DMS79 (cell line): ENCODE measurements around the gene COL9A3.

Experiments
- DNase-seq: peaks from one replicate; lab custom pipeline; 2025; lab: John Stamatoyannopoulos, UW

The COL9A3 gene

DNA sequence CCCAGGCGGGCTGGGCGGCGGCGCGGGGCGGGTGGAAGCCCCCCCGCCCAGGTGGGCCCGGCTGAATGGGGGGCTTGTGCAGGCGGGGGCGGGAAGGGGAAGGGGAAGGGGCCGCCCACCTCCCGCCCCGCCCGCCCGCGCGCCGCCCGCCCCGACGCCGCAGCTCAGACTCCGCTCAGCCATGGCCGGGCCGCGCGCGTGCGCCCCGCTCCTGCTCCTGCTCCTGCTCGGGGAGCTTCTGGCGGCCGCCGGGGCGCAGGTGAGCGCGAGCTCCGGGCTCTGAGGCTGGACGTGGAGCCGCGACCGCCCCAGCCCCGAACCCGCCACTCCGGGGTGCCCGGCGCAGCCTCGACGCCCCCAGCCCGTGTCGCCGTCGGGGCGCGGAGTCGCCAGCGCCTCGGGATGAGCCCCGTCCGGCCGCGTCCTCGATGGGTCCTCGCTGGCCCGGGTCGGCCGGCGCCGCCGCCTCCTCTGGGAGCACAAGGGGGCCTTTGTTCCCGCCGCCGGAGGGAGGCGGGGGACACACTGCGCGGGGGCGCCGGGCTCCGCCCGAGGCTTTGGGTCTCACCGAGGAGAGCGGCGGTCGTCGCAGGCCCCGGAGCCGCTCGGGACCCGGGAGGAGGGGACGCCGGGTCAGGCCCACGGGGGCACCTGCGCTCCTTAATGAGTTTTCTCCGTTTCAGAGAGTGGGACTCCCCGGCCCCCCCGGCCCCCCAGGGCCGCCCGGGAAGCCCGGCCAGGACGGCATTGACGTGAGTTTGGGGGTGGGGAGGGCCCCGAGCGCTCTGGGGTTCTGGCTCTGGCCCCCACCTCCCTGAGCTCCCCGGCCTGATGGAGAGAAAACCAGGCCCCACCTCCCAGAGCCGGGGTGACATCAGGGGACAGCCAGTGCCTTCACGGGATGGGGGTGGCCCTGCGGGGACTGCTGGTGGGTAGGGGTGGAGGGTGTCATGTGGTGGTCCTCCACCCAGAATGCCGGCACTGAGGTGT is at the start of gene COL9A3:
COL9A3 (plus strand) TSS at position 167 of the 990 bp plus-strand sequence; CDS start at position 182, 15 bp downstream.
- DNase-seq = no peak

GRCh38 chr20:62768234-62768546 is 48.7 kb upstream of the COL9A3 start:
- no peak for DNase-seq

DNA sequence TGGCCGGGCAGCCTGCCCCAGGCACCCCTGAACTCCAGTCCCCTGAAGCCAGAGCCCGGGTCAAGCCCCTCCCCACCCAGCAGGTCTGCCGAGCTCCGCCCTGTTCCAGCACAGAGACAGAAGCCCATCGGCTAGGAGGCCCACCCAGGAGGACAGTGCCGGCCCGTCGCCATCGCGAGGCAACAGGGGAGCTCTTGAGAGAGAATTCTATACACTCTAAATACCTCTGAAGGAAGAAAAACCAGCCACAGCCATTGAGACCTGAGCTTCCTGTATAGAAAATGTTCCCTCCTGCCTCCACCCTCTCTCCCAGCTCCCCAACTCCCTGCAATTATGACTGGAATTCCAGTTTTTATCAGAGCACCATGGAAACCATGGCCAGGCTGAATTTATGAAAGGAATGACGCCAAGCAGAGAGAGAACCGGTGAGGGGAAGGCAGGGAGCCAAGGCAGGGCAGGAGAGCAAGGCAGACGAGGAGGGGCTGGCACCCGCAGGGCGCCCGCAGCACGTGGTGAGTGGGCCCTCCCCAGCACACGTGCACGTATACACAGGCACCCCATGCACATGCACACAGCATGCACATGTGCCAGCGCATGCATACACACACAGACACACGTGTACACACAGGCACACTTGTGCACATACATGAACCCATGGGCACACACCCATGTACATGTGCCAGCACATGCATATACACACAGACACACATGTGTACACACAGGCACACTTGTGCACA is 48.1 kb upstream of the COL9A3 start:
- DNase-seq = peak; percentile 59

GRCh38 chr20:62769346-62770071 is 47.3 kb upstream of the COL9A3 start:
- no peak for DNase-seq

DNA sequence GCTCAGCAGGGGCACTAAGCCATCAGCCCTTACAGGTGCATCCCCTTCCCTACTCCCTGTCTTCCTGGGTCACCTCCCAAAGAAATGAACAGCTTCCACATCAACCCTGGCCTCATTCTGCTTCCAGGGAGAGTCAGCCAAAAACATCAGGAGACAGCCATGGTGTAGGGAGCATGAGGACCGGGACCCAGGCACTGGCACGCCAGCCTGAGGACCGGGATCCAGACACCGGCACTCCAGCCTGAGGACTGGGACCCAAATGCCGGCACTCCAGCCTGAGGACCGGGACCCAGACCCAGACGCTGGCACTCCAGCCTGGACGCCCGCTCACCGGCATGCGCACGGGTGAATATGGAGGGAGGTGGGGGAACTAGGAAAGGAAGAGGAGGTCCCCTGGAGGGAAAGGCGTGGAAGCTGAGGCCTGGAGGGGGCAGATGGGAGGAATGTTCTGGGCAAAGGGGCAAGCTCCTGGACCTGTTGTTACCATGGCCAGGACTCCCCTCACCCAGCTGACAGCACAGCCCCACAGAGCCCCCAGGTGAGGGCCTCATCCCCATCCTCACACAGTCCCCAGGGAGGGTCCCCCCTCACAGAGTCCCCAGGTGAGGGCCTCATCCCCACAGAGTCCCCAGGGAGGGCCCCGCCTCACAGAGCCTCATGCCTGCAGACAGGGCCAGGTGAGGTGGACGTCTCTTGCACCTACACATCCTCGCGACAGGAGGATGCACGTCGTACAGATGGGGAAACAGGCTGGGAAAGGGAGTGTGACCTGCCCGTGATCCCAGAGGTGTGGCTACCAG is 46.5 kb upstream of the COL9A3 start:
- DNase-seq = no peak

- no peak for DNase-seq
Observed at GRCh38 chr20:62770916-62771315, 45.9 kb upstream of the COL9A3 start.

- no peak for DNase-seq
Observed at GRCh38 chr20:62771396-62772102, 45.3 kb upstream of the COL9A3 start.

DNA sequence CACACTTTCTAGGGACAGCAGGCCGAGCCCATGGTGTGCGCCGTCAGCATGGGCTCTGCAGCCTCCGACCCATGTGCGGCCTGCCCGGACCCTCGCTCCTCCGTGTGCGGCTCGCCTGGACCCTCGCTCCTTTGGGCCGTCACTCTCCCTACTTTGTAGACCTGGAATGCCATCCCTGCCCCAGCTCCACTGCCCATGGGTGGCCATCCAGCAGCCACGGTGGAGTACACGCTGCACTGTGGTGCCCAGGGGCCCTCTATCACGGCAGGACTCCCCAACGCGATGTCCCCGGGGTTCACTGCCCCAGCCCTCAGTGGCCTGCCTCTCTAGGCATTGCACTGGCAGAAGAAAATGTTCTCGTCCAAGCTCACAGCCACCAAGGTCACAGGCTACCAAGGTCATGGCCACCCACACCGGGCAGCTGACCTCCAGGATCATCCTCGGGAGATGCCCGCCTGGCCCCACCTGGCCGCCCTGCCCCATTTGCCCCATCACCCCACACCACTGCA is 44.7 kb upstream of the COL9A3 start:
- DNase-seq = no peak

DNA sequence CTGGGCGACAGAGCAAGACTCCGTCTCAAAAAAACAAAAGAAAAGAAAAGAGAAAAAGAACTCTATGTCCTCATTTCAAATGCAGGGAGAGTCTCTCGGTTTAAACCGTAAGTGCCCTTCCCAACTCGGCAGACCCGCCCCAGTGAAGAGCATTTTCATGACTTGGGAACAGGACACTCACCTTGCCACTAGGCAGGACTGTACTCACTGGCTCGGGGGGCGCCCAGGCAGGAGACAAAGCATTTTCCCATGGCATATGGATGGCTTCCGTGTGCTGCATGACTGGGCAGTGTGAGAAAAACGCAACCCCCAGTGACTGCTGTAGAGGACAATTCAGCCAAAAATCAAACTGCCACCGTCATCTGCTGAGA is 44.2 kb upstream of the COL9A3 start:
- peak; percentile 45 for DNase-seq

- DNase-seq = peak; percentile 69
Observed at GRCh38 chr20:62772990-62773844, 43.6 kb upstream of the COL9A3 start.

DNA sequence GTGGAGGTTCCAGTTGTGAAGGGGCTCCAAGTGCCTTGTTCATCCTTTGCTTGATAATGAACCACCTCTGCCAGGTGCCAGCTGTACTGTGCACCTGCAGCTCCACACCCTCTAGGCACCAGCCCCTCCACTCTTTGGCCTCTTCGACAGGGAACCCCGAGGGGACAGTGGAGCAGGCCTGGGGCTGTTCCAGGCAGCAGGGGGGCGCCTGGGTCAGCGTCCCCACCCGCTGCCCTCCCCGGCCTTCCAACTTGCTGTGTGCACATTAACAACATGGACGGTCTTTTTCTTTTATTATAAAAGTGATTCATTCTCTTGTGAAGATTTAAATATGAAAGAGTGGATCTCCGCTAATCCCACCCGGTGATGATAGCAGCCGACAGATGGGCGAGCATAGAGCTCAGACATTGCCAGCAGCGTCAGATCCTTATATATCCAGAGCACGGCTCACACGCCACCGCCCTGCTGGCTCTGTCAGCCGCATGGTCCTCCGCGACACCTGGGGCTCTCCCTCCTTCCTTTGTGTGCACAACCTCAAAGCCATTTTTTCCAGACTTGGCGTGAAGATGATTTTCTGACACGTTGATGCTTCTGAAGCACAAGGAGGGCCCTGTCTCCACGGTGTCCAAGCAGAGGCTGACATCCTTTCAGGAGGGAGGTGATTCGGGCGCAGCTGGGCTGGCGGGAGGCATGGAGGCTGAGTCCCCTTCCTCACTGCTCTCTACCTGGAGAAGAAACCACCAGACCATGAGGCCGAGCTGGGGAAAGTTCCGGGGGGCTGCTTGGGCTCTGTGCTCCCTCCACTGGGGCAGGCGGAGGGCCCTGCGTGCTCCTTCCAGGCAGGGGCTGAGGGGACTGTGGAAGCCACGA is 42.8 kb upstream of the COL9A3 start:
- DNase-seq = peak; percentile 69

GRCh38 chr20:62774762-62775161 is 42.1 kb upstream of the COL9A3 start:
- DNase-seq = no peak

DNA sequence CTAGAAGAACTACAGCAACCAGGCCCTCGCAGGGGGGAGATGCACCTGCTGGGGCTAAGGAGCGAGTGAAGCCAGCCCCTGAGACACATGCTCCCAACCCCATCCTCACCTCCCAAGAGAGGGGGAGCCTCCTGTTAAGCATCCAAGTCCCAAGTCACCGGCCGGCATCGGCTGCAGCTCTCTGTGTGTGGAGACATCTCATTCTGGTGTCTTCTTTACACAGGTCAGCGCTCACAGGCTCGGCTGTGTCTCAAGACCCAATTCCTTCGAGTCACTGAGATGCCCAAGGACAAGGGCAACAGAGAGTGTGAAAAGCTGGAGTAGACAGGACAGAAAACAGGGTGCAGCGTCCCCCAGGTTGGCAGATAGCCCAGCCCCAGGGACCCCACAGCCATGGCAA is 41.6 kb upstream of the COL9A3 start:
- DNase-seq = no peak

DNA sequence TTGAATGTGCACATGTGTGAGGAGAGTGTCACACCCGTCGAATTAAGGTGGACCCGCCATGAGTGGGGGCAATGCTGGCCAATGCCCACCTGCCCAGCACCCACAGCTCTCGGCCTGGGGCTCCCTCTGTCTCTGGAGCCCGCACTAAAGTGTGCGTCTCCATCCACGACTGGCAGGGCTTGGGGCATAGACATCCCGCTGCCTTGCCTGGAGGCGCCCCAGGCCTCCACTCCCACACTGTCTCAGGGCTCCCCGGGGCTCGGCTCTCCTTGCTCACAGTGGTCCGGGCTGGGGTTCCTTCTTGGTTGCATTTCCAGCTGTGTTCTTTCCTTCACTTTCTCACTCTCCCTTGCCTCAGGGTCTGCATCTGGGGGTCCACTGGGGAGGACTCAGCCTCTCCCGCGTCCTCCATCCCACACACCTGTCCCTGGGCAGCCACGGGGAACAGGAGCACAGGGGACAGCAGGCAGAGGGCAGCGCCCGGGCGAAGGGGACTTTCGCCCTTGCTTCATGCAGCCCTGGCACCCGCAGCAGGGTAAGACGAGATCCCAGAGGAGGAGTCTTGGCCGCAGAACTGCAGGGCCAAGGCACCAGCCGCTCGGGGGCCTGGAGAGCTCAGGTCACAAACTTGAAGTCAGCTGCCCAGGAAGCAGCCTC is 40.7 kb upstream of the COL9A3 start:
- no peak for DNase-seq

- no peak for DNase-seq
Observed at GRCh38 chr20:62776692-62777527, 39.9 kb upstream of the COL9A3 start.

DNA sequence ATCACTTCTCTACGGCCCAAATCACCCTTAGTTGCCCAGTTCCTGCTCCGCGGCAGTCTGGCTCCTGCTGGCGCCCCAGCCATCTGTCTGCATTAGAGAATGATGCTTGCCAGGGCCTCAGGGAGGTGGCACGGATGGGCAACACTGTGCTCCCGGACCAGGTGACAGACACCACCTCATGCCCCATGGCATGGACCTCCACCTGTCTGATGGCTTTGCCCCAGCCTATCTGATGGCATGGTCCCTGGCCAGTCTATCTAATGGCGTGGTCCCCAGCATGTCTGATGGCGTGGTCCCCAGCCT is 39.4 kb upstream of the COL9A3 start:
- DNase-seq = no peak

GRCh38 chr20:62778058-62778457 is 38.8 kb upstream of the COL9A3 start:
- DNase-seq = no peak
